Breast epithelium (tissue), 4 donors: Measurements from ENCODE around the gene IFNA1. TPM values are rescaled to one million over a fixed set of nuclear protein-coding genes. Genes with fewer than 3 reads are reported as not detected.

Experiments
- DNase-seq, 2 donors: peaks; one replicate each; pipeline ENCODE4 v3.0.0-alpha.2; 2019; ENCODE audit warnings: low spot score in 2 of 2
- H3K27ac ChIP-seq, 2 donors: fragments of 200-600 bp; sonication (generic) in 1 of 2; one replicate each; pipeline ENCODE4 v1.5.1; 2016 to 2019; ENCODE audit warnings: mild to moderate bottlenecking in 1 of 2
- H3K27me3 ChIP-seq, 2 donors: fragments of 200-600 bp; sonication (generic) in 1 of 2; one replicate each; pipeline versions ENCODE4 v1.5.1 to v1.6.0; 2017 to 2019; ENCODE audit warnings: control low read depth in 1 of 2, mild to moderate bottlenecking in 1 of 2
- H3K36me3 ChIP-seq: fragments of 200-600 bp; one replicate; pipeline ENCODE4 v1.5.1; 2019
- H3K4me1 ChIP-seq, 2 donors: fragments of 200-600 bp; sonication (generic); one replicate each; pipeline ENCODE4 v1.5.1; 2016 to 2019; ENCODE audit warnings: control low read depth in 1 of 2
- H3K4me3 ChIP-seq, 3 donors: fragments of 200-600 bp; sonication (generic); 1 replicate in 2 of 3; 2 replicates in 1 of 3; pipeline ENCODE4 v1.5.1; 2016 to 2019; ENCODE audit warnings: mild to moderate bottlenecking in 3 of 3, moderate library complexity in 2 of 3
- H3K9me3 ChIP-seq, 2 donors: fragments of 200-600 bp; sonication (generic) in 1 of 2; one replicate each; pipeline ENCODE4 v1.5.1; 2016 to 2019; ENCODE audit warnings: control low read depth in 1 of 2
- CTCF ChIP-seq, 3 donors: fragments of 450-650 bp; IDR thresholded peaks; one replicate each; pipeline ENCODE4 v1.5.1; 2016 to 2017; ENCODE audit warnings: antibody characterized with exemption in 3 of 3, mild to moderate bottlenecking in 3 of 3, moderate library complexity in 3 of 3
- POLR2A ChIP-seq: fragments of 450-650 bp; IDR thresholded peaks from one replicate; pipeline ENCODE4 v1.6.1; 2016; ENCODE audit warnings: antibody characterized with exemption, mild to moderate bottlenecking, moderate library complexity
- POLR2AphosphoS5 ChIP-seq, 3 donors: sonication (generic); formaldehyde crosslinking; IDR thresholded peaks; one replicate each; pipeline ENCODE4 v1.6.1; 2017; ENCODE audit warnings: antibody characterized with exemption in 3 of 3
- intact Hi-C: fragments of 100-400 bp; cut with DNase I; formaldehyde crosslinking; loops from one replicate; pipeline ENCODE4 v1.15.1; 2023; ENCODE audit warnings: low total_unique reads
- total RNA-seq, 3 donors: library from RNA; depleted of rRNA; stranded (reverse); fragments of >200 nt; gene quantifications; one replicate each; pipeline ENCODE4 v1.1.0, GENCODE V29; 2016

Gene IFNA1
- total RNA-seq, 3 donors from 2014 or later, result not detected

GRCh38 chr9:21479152-21479702 lies 39.0 kb downstream of the IFNA1 start:
- no peak overlapping the region for H3K27ac ChIP-seq
- no peaks in the 10 kb centered on the region for H3K4me1 ChIP-seq
- no peak for DNase-seq
- H3K27me3 ChIP-seq, result no peaks in the 10 kb centered on the region
- H3K9me3 ChIP-seq, result no peaks in the 10 kb centered on the region
- no peaks in the 10 kb centered on the region for H3K36me3 ChIP-seq
- H3K4me3 ChIP-seq, result no peak overlapping the region
- TF ChIP-seq POLR2A (no peak), CTCF (IDR thresholded peaks at IDR 0.05) (no peak), POLR2AphosphoS5 (IDR thresholded peaks at IDR 0.05) (no peak)
- intact Hi-C loops, result no loop called here

- Histone ChIP-seq H3K36me3 (no peaks in the 10 kb centered on the region), H3K9me3 (no peaks in the 10 kb centered on the region), H3K27ac (no peak overlapping the region), H3K4me1 (no peaks in the 10 kb centered on the region), H3K27me3 (no peaks in the 10 kb centered on the region), H3K4me3 (no peak overlapping the region)
- TF ChIP-seq CTCF (IDR thresholded peaks at IDR 0.05), result no peak
- no peak for TF ChIP-seq POLR2AphosphoS5 (IDR thresholded peaks at IDR 0.05)
- no peak for TF ChIP-seq POLR2A
- intact Hi-C loops, result no loop called here
- no peak for DNase-seq
These were observed 41.3 kb downstream of the IFNA1 start for GRCh38 chr9:21481470-21482056.

GRCh38 chr9:21482213-21482612 lies 42.0 kb downstream of the IFNA1 start, which contains the start of gene IFNE:
Gene IFNE (minus strand): TSS chr9:21482313. CDS start chr9:21481694, 619 bp downstream.
- no peak within 1 kb of the TSS for H3K27ac ChIP-seq
- no peak within 1 kb of the TSS for H3K4me3 ChIP-seq
- H3K27me3 ChIP-seq, result no peaks in the 10 kb centered on the region
- H3K4me1 ChIP-seq, result no peaks in the 10 kb centered on the region
- no peak for DNase-seq
- intact Hi-C loops, result no loop called here
- H3K9me3 ChIP-seq, result no peaks in the 10 kb centered on the region
- TF ChIP-seq POLR2A, result no peak
- no peak for TF ChIP-seq CTCF (IDR thresholded peaks at IDR 0.05)
- no peak for TF ChIP-seq POLR2AphosphoS5 (IDR thresholded peaks at IDR 0.05)
- no peaks in the 10 kb centered on the region for H3K36me3 ChIP-seq

Other genes starting within 250 kb of the IFNA1 start
- gene IFNA7, start 238.2 kb upstream of the IFNA1 start, total RNA-seq, result not detected
- gene IFNA10, start 233.3 kb upstream of the IFNA1 start, total RNA-seq, result not detected
- gene IFNA16, start 223.1 kb upstream of the IFNA1 start, total RNA-seq, result not detected
- not detected for gene IFNA17, start 212.2 kb upstream of the IFNA1 start, total RNA-seq
- not detected for gene IFNA14, start 200.4 kb upstream of the IFNA1 start, total RNA-seq
- gene IFNA5, start 135.1 kb upstream of the IFNA1 start, total RNA-seq, result under 1 TPM in 1 of 3 donors, not detected in 2; 0.32 TPM
- gene KLHL9, start 105.0 kb upstream of the IFNA1 start, total RNA-seq, result 10 to 100 TPM; 18.4 to 34.7 (median 25.9) TPM
- gene IFNA6, start 89.6 kb upstream of the IFNA1 start, total RNA-seq, result not detected
- not detected for gene IFNA13, start 72.4 kb upstream of the IFNA1 start, total RNA-seq
- not detected for gene IFNA2, start 55.0 kb upstream of the IFNA1 start, total RNA-seq
- not detected for gene IFNA8, start 31.3 kb upstream of the IFNA1 start, total RNA-seq
- 1 to 10 TPM in 1 of 3 donors, under 1 TPM in 1, not detected in 1; 0.33 to 1.0 TPM for gene IFNE, start 41.9 kb downstream of the IFNA1 start, total RNA-seq